DMS53 treated with DMSO at 0.1 percent for 48 hours (cell line): Measurements from ENCODE around the gene ADSS2.
"Not testable (repeated sequence)": the region's sequence is repeated elsewhere in the genome, so short reads cannot be mapped to it uniquely, and the experiment has no call there.

ENCODE experiments used
- DNase-seq: peaks from one replicate; lab custom pipeline; 2025; ENCODE audit not compliant: unreplicated experiment; lab: John Stamatoyannopoulos, UW

Gene ADSS2

DNA sequence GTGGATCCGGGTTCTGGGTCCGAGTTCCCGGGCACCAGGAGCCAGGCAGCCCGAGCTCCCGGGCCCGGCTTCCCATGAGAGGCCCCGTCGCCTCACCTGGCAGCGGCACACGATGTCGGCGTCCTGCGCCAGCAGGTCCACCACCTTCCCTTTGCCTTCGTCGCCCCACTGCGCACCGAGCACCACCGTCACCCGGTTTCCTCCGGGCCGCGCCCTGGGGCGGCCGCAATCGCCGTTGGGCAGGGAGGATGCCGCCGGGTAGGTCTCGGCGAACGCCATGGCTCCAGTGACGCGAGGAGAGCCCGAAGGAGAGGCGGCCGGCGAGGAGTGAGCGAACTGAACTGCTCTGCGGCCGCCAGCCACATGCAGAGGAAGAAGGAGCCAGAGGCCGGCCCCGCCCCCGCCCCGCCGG lies at the start of gene ADSS2:
Gene ADSS2 (minus strand): TSS at position 371 of the 412 bp plus-strand sequence. CDS start 92 bp downstream, at position 279.
- no peak for DNase-seq

DNA sequence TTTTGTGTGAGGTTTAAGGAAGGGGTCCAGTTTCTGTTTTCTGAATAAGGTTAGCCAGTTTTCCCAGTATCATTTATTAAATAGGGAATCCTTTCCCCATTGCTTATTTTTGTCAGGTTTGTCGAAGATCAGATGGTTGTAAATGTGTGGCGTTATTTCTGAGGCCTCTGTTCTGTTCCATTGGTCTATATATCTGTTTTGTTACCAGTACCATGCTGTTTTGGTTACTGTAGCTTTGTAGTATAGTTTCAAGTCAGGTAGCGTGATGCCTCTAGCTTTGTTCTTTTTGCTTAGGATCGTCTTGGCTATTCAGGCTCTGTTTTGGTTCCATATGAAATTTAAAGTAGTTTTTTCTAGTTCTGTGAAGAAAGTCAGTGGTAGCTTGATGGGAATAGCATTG lies 48.8 kb upstream of the ADSS2 start:
- DNase-seq, result not testable (repeated sequence)

DNA sequence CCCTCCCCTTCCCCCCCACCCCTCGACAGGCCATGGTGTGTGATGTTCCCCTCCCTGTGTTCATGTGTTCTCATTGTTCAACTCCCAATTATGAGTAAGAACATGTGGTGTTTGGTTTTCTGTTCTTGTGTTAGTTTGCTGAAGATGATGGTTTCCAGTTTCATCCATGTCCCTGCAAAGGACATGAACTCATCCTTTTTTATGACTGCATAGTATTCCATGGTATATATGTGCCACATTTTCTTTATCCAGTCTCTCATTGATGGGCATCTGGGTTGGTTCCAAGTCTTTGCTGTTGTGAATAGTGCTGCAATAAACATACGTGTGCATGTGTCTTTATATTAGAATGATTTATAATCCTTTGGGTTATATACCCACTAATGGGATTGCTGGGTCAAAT lies 47.8 kb upstream of the ADSS2 start:
- not testable (repeated sequence) for DNase-seq

DNA sequence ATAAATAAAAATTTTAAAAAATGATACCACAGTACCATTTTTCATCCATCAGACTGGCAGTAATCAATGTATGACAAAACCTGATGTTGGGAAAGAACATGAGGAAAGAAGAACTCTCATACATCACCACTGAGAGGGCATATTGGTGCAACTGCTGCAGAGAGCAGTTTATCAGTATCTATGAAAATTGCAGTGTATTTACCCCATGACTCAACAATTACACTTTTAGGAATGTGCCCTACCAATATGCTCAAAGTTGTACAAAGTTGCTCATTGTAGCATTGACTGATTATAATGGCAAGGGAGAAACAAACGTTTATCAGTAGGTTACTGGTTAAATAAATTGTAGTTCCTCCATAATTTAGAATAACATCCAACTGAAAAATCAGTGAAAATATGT lies 46.1 kb upstream of the ADSS2 start:
- DNase-seq, result no peak

DNA sequence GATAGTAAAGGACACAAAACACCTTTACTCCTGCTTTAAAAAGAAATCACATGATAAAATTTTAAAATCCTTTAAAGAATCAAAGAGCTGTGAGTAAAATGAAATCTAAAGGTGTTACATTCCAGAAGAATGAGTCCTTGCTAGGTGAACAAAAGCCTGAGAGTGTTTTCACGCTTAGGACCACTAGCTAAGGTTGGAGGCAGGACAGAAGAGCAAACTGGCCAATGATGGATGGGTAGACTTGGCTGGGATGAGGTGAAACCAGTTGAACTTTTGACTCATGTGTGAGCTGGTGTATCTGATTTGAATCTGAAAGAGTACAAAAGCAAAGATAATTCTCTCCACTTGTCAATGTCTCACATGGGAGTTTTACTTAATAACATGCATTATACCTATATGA lies 44.5 kb upstream of the ADSS2 start:
- no peak for DNase-seq

DNA sequence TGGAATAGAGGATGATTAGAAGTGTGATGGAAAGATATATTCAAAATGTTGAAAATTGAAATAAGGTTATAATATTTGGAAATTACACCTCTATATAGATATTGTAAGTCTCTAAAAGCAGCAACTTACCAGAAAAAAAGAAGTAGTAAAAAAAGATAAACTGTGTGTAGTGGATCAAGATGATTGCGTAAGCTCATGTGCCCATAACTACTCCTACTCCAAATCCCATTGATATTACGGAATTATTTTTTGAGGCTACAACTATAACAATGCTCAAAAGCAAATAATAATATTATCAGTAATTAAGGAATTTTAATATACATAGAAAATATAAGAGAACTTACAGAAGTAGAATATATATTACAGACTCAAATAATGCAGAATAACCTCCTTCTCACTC lies 42.9 kb upstream of the ADSS2 start:
- no peak for DNase-seq

DNA sequence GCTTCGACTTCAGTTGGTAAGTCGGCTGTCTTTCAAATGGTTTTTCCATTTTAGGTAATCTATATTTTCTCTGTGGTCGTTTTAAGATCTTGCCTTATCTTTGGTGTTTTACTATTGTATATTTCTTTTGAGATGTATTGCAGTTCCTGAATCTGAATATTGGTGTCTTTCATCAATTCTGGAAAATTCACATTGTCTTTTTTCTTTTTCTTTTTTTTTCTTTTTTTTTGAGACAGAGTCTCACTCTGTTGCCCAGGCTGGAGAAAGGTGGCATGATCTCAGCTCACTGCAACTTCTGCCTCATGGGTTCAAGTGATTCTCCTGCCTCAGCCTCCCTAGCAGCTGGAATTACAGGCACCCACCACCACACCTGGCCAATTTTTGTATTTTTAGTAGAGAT lies 33.3 kb upstream of the ADSS2 start:
- DNase-seq, result not testable (repeated sequence)

DNA sequence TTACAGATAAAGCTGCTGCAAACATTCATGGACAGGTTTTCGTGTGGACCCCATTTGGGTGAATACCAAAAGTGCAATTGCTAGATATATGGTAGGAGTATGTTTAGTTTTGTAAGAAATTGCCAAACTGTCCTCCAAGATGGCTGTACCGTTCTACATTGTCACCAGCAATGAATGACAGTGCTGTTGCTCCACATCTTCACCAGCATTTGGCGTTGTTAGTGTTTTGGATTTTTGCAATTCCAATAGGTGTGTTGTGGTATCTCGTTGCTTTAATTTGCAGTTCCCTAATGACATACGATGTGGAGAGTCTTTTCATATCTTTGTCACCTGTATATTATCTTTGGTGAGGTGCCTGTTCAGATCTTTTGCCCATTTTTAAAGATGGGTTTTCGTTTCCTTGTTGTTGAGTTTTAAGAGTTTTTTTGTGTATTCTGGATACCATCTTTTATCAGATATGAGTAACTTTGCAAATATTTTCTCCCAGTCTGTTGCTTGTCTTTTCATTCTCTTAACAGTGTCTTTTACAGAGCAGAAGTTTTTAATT lies 21.4 kb upstream of the ADSS2 start:
- DNase-seq, result no peak

DNA sequence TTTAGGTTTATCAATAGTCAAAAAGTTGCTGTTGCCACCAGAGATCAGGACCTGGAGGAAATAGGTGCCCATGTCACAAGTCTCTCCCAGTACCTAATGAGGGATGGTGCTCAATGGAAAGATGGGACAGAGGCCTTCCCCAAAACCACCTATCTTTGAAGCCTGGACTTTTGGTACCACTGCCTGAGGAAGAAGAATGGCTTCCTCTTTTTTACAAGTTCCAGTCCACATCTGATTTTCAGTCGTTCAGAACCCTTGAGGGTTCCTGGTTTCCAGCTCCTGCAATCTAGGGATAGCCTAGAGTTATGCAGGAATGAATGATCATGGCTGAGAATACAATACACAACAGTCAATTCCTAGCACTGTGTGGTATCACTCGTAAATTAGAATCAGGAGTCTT lies 15.0 kb upstream of the ADSS2 start:
- no peak for DNase-seq

DNA sequence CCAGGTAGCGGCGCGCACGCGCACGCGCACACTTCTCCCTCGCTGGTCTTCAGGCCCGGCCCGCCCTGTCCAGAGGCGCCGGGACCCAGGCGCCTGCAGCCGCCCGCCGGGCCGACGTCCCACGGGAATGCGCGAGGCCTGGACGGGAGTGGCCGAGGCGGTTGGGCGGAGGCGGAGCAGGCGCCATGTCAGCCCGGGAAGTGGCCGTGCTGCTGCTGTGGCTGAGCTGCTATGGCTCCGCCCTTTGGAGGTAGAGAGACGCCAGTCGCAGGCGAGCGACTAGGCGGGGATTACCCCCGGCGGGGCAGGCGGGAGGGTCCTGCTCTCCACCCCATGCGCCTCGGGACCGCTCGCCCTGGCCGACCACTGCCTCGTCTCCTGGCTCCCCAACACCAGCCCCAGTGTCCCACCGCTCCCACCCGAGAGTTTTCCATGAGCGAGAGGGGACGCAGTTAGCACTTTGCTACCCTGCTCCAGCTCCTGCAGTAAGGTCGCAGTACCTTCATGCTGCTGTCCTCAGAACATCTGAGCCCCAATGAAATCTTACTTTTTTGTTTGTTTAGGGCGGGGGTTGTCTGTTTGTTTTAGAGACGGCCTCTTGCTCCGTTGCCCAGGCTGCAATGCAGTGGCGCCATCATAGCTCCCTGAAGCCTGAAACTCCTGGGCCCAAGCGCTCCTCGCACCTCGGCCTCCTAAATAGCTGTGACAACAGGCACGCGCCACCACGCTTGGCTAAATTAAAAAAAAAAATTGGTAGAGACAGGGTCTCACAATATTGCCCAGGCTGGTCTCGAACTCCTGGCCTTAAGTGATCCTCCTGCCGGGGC lies 9.7 kb upstream of the ADSS2 start, which contains the start of gene CATSPERE:
Gene CATSPERE (plus strand): TSS at position 29 of the 827 bp plus-strand sequence. CDS start 157 bp downstream, at position 186.
- peak; percentile 94 for DNase-seq

DNA sequence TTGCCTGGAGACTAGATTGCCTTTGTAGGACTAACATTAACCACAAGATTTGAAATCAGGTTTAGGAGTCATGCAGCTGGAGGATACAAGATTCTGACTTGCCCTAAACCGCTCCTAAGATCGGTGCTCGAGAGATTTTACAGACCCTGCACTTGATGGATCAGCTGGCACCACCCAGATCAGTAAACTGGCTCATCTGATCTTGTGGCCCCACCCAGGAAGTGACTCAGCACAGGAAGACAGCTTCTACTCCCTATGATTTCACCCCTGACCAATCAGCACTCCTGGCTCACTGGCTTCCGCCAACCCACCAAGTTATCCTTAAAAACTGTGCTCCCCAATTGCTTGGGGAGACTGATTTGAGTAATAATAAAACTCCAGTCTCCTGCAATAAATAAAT lies 8.5 kb upstream of the ADSS2 start:
- DNase-seq, result peak; percentile 17

DNA sequence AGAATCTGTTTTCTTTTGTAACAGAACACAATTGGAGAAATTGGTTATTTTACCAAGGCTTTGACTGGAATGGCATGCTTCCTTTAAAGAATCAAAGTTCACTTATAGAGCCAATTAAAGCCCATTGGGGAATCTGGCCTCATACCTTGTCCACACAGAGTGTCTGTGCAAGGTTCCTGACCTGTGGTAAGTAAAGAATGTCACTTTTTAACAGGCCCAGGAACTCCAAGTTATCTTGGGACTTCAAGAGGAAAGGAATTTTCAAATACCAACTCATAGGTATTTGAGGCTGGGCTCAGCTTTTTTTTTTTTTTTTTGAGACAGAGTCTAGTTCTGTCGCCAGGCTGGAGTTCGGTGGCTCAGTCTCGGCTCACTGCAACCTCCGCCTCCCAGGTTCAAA lies 7.1 kb upstream of the ADSS2 start:
- DNase-seq, result no peak

DNA sequence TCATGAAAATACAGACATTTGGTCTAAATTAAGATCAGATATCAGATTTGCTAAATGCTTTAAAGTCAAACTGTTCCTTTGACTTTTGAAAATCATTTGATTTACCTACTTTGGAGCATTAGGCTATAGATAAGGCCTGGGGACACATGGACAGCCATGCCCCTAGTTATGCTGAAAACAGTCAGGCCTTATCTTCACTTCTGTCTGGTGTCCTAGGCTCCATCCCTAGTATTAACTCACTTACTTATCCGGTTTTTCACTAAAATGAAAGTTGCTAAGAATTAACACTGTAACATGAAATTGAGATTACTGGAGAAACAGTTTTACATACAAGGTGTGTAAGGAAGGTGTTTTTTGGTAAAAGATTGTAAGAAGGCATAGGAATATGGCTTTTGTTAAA lies 4.9 kb upstream of the ADSS2 start:
- DNase-seq, result no peak

DNA sequence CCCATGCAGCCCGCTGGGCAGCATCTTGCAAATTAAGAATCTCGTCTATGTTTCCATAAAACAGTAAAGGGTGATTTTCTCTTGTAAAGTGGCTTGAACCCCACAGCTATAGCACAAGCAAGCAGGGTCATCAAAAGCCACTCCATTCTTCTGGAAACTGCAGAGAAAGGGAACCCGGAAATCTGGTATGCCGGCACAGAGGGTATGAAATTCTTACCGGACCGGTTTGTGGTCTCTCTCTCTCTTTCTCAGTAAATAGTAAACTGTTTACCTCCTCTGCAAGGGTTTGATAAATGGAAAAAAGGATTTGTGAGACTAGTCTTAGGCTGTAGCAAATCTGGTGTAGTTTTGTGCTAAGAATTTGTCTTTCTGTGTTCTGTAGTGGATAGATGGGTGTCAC lies 2.7 kb upstream of the ADSS2 start:
- DNase-seq, result no peak

DNA sequence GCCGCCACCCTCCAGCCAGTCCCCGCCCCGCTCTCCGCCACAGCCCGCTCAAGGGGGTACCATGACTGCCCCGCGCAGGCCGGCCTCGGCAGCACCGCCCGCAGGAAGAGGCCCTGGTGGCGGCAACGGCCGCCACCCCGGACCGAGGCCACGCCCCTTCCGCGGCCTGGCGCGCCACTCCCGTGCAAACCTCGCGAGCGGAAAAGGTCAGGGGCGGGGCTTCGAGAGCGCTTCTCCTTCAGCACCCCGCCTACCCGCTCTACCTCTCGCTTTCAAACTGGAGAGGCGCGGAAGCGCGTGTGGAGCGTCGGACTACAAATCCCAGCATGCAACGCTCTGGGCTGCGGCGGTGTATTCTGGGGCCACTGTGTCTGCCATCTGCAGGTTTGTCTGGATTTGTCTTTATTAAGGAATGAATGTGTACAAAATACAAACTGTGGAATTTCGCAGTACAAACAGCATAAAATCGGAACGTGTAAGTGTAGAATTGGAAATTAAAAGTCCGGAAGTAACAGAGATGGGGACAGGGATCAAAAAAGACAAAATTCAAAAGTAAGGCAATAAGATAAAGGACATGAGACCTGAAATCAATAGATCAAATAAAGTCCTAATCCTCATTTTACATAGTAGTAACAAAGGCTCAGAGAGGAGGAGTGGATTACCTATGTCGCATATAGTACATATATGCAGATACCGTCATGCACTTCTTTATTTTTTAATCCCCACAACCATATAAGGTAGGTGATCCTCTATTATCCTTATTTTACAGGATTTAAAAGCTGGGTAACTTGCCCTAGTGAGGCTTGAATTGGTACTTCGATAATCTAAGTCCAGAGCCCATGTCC lies 464 bp upstream of the ADSS2 start:
- DNase-seq, result peak; percentile 96

DNA sequence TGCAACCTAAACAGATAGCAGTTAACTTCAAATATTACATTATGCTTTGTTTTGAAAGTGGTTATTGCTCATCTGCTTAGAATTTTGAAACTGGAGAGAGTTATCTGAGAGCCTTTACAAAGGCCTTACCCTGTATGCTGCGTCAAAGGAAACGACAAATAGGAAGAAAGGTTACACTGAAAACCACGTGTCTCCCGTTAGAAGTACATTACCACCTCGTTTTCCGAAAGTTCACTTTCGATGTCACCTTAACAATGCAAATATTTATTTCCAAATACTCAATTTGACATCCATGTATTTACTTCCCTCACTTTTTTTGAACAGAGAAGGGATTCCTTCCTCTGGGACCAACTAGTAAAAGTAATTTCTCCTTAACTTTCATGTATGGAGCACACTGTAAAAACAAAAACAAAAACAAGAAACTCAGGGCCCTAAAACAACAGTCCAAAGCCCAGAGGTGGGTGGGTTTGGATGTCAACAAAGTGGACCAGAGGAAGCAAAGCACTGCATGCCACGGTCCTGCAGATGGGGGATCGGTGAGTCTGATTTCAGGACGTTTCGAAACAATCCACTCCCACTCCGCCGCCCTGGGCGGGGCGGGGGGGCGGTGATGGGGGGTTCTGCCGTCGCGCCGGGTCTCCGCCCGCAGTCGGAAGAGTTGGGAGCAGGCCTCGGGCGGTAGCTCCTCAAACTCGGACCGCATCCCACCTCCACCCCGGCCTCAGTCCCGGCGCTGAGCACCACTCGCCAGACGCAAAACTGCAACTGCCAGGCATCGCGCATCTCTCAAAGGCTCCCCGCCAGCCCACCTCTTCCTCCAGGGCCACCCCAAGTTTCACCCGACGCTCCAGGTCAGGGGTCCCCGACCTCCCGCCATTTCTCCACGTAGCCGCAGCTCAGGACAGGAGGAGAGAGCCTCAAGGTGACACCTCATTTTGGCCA lies 841 bp downstream of the ADSS2 start:
- DNase-seq, result no peak

DNA sequence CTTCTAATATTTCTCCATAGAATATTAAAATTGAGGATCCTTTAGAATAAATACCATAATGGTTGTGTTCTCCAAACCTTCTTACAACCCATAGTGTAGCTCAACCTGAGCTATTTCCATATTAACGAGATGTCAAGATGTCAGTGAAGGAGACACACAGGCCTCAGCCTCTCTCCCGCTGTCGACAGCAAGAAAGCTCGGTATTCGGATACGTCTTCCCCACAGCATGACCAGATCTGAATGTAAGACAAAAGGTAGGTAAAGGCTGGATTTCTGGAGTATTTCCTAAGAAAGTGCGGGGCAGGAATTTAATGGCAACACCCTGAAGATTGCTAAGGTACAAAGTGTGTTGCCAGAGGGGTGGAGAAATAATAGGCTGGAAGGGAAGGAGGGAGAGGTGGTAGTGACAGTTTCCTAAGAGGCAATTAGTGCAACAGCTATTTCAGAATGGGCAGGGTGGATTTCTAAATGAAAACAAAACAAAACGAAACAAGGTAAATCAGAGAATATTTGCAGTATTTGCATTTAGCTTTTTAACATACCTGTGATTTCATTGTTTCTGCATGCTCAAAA lies 1.7 kb downstream of the ADSS2 start:
- no peak for DNase-seq

DNA sequence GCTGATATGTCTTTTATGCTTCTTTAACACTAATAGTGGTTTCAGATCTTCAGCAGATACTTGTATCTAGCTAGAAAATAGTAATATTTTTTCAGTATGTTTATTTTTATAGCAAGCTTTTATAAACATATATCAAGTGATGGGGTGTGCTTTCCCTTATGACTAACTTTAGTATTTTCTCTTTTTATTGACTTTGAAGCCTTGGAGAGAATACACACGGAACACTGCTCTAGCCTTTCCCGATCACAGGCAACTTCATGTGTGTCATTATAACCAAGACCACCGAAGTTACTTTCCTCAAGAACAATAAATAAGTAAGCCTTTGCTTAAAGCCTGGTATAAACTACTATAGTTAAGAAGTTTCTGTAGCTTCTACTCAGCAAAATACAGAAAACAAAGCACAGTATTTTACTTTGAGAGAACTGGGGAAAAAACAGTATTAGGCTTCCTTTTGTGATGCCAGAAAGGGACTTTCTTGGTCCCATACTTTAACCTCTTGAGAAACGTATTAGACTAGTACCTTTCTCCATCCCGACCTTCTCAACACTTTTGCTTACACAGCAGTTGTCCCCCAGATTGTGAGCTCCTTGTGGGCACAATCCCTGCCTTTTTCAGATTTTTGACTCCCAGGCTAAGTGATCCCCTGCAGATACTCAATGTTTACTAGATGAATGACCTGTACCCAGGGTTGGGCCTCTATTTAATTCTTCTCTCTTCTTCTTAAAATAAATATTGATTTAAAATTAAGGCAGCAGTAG lies 3.3 kb downstream of the ADSS2 start:
- no peak for DNase-seq

DNA sequence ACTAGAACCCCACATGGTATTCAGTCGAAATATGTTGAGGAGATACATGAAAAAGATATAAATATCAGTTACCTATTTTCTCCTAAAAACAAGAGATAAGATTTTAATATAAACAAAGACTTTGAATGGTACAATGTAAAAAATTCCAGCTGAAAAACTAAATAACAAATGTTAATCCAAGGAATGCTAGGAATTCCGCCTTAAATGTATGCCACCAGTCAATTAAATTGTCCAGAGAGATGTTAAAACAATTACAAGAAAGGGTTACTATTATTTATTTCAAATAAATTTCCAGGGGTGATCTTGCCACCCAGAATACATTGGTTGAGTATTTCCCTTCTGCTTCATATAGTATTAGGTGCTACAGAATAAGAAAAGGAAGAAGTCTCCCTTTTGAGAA lies 4.2 kb downstream of the ADSS2 start:
- no peak for DNase-seq

DNA sequence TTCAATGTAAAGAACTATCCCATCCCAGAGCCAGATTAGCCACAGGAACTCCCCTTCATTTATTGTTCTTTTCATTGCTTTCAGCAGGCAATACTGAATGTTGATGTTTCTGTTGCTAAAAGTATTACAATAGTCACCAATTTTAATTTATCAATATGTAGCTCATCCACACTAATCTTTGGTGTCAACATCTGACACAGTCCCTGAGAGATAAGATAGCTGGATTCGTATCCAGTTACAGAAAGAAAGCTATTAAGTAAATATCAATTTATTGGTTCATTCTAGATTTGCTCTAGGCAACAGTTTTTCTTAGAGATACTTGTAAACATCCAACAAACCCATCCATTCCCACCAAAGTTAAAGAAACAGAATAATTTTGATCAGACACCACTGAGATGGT lies 4.7 kb downstream of the ADSS2 start:
- DNase-seq, result no peak
